ENCODE data around the gene LRRC9.

GRCh38 chr14:60064491-60065072, 144.6 kb downstream of the LRRC9 start:
- TF ChIP-seq ZNF766 (CRISPR knock-in tag; IDR thresholded peaks at IDR 0.05; ENCODE audit: borderline replicate concordance) (no peak), MXI1 (IDR thresholded peaks at IDR 0.05; ENCODE audit: borderline replicate concordance, low read depth, low read length) (no peak), POLR2A (IDR thresholded peaks at IDR 0.05; ENCODE audit: insufficient read depth in 1 of 2, low read depth in 2 of 2, low read length in 2 of 2) (no peak), SRF (IDR thresholded peaks at IDR 0.05; ENCODE audit: low read depth, low read length) (no peak), HMG20A (CRISPR knock-in tag; IDR thresholded peaks at IDR 0.05; ENCODE audit: borderline replicate concordance) (no peak)

Measured in HepG2 (cell line).